GM12878 (cell line): ENCODE measurements around the gene SIK3.

ENCODE experiments used
- FOS ChIP-seq: IDR thresholded peaks from 3 replicates; pipeline ENCODE4 v1.6.1; 2011; ENCODE audit warnings: borderline replicate concordance; ENCODE audit not compliant: insufficient read length; ENCODE audit errors: extremely low read depth
- POLR2AphosphoS2 ChIP-seq: IDR thresholded peaks from 2 replicates; pipeline ENCODE4 v1.6.1; 2011; ENCODE audit warnings: low read depth, mild to moderate bottlenecking, low read length, improper control_type of control experiment, moderate library complexity
- RCOR1 ChIP-seq: conservative IDR thresholded peaks from 2 replicates; pipeline ENCODE4 v1.6.1; 2012; ENCODE audit warnings: low read depth, low read length, improper control_type of control experiment
- TF ChIP-seq, protein P1 (sequence below), 3 experiments: IDR thresholded peaks in 2 of 3; conservative IDR thresholded peaks in 1 of 3; 2 replicates each; pipeline ENCODE4 v1.5.1; 2011; ENCODE audit warnings: low read depth in 3 of 3, low read length in 3 of 3, mild to moderate bottlenecking in 3 of 3, control low read depth in 2 of 3, moderate library complexity in 2 of 3, inconsistent platforms in 1 of 3, mixed read lengths in 1 of 3; ENCODE audit not compliant: control insufficient read depth in 2 of 3, insufficient read depth in 1 of 3; ENCODE audit errors: extremely low read depth in 1 of 3

DNA sequence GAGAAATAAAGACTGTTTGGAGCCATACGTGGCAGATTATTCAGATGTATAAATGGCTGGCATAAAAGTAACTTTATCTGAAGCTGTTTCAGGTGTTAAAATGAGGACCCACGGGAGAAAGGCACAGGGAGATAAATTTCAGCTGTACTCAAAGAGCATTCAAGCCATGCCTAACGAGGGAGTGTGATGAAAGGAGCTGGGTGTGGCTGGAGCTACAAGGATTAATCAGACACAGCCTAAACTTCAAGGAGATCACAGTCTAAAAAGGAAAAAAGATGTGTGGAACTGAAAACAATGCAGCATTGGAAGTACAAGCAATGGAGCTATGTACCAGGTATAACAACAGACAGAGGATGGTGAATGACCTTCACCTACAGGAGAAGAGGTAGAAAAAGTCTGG is 140.0 kb downstream of the SIK3 start:
- TF ChIP-seq FOS (no peak), POLR2AphosphoS2 (no peak), RCOR1 (no peak)
- TF ChIP-seq, protein P1, sequence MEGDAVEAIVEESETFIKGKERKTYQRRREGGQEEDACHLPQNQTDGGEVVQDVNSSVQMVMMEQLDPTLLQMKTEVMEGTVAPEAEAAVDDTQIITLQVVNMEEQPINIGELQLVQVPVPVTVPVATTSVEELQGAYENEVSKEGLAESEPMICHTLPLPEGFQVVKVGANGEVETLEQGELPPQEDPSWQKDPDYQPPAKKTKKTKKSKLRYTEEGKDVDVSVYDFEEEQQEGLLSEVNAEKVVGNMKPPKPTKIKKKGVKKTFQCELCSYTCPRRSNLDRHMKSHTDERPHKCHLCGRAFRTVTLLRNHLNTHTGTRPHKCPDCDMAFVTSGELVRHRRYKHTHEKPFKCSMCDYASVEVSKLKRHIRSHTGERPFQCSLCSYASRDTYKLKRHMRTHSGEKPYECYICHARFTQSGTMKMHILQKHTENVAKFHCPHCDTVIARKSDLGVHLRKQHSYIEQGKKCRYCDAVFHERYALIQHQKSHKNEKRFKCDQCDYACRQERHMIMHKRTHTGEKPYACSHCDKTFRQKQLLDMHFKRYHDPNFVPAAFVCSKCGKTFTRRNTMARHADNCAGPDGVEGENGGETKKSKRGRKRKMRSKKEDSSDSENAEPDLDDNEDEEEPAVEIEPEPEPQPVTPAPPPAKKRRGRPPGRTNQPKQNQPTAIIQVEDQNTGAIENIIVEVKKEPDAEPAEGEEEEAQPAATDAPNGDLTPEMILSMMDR (IDR thresholded peaks at IDR 0.05 in 2 of 3, conservative IDR thresholded peaks at IDR 0.05 in 1 of 3; ENCODE audit: control insufficient read depth in 2 of 3, extremely low read depth in 1 of 3, insufficient read depth in 1 of 3, low read depth in 3 of 3, low read length in 3 of 3): no peak
